ENCODE results near the gene GDPGP1. TPM values are rescaled to one million over a fixed set of nuclear protein-coding genes. Genes with fewer than 3 reads are reported as not detected.

Gene GDPGP1
- total and polyA plus RNA-seq, 9 of the 15 experiments (the other 6 are each of a cell fraction or from before 2014, with no cell fraction given), result 0.78 to 6.1 (median 2.8) TPM

GRCh38 chr15:90265271-90266060 lies 31.5 kb downstream of the GDPGP1 start, which contains the start of gene NGRN (continued):
- TF ChIP-seq PRDM10 (IDR thresholded peaks at IDR 0.05; ENCODE audit: partially characterized antibody) (peak; percentile 75), ATF7 (IDR thresholded peaks at IDR 0.05) (peak; percentile 67), CEBPG (CRISPR knock-in tag; IDR thresholded peaks at IDR 0.05) (no peak), CEBPG (tag; conservative IDR thresholded peaks at IDR 0.05 in 1 of 2, IDR thresholded peaks at IDR 0.05 in 1 of 2) (peak in 1 of 2 experiments; percentile 44; a peak in 1 of 4 replicates), ARID3B (CRISPR knock-in tag; IDR thresholded peaks at IDR 0.05; ENCODE audit: borderline replicate concordance) (no peak), ZBTB33 (CRISPR knock-in tag; IDR thresholded peaks at IDR 0.05) (peak; percentile 23; the same call in 1 of the 2 replicates), POLR2AphosphoS2 (IDR thresholded peaks at IDR 0.05; ENCODE audit: low read length) (peak; percentile 84; the same call in 1 of the 2 replicates), STAT5B (CRISPR knock-in tag; IDR thresholded peaks at IDR 0.05) (no peak), MTF1 (CRISPR knock-in tag; IDR thresholded peaks at IDR 0.05; ENCODE audit: borderline replicate concordance) (no peak), CEBPB (tag; IDR thresholded peaks at IDR 0.05) (no peak), BRD4 (IDR thresholded peaks at IDR 0.05) (peak; percentile 79), ZNF740 (CRISPR knock-in tag; IDR thresholded peaks at IDR 0.05) (no peak), ZNF740 (tag; IDR thresholded peaks at IDR 0.05) (peak in 1 of 2 experiments; percentile 21; a peak in 1 of 4 replicates), FIP1L1 (IDR thresholded peaks at IDR 0.05; ENCODE audit: low read depth, low read length, poor library complexity, severe bottlenecking) (peak; percentile 70), CREM (IDR thresholded peaks at IDR 0.05; ENCODE audit: low read depth) (peak; percentile 78), POLR2AphosphoS5 (IDR thresholded peaks at IDR 0.05; ENCODE audit: control insufficient read depth, insufficient read depth, low read depth, low read length) (peak; percentile 94), HNRNPUL1 (IDR thresholded peaks at IDR 0.05; ENCODE audit: low read length) (no peak), MBD2 (IDR thresholded peaks at IDR 0.05; ENCODE audit: borderline replicate concordance, low read depth) (peak; percentile 81; the same call in 1 of the 2 replicates), ZNF644 (tag; IDR thresholded peaks at IDR 0.05; ENCODE audit: low read depth) (peak; percentile 62), KDM2B (CRISPR knock-in tag; IDR thresholded peaks at IDR 0.05) (peak; percentile 23; the same call in 1 of the 2 replicates)

Data from K562 (cell line).